Mucosa of stomach (tissue), 1 donor: ENCODE results near the gene GRIK3.

Experiments used
- H3K27me3 ChIP-seq: one replicate; pipeline ENCODE4 v1.7.0; 2013; ENCODE audit warnings: mild to moderate bottlenecking, low read length; ENCODE audit not compliant: control insufficient read depth, insufficient read depth
- H3K36me3 ChIP-seq: one replicate; pipeline ENCODE4 v1.7.0; 2013; ENCODE audit warnings: low read length; ENCODE audit not compliant: control insufficient read depth, insufficient read depth
- H3K4me1 ChIP-seq: one replicate; pipeline ENCODE4 v1.7.0; 2013; ENCODE audit warnings: mild to moderate bottlenecking, low read length; ENCODE audit not compliant: control insufficient read depth, insufficient read depth
- H3K4me3 ChIP-seq: one replicate; pipeline ENCODE4 v1.7.0; 2013; ENCODE audit warnings: low read length
- H3K9ac ChIP-seq: one replicate; pipeline ENCODE4 v1.7.0; 2013; ENCODE audit warnings: mild to moderate bottlenecking, low read length, moderate library complexity
- H3K9me3 ChIP-seq: one replicate; pipeline ENCODE4 v1.7.0; 2013; ENCODE audit warnings: mild to moderate bottlenecking, low read length, moderate library complexity; ENCODE audit not compliant: control insufficient read depth
- donor health status: Pancreatic carcinoma.

The GRIK3 gene

DNA sequence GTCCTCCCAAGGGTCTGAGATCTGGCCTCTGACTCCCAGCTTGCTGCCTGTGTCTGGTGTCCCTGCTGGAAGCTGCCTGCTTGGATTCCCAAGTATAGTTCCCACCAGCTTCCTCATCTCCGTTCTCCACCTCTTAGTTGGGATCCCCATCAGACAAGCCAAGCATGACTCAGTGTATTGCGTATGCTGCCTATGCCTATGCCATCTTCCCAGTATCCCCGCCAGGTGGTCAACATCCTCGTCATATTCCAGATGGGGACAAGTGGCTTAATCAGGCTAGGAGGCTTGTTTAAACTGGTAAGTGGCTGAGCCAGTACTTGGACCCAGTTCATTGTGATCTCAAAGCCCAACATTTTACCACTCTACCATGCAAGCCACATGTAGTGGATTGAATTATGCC is 204.4 kb downstream of the GRIK3 start:
- Histone ChIP-seq H3K27me3 (peaks cover 2% of the 10 kb centered on the region), H3K4me3 (no peak overlapping the region), H3K36me3 (no peaks in the 10 kb centered on the region)

DNA sequence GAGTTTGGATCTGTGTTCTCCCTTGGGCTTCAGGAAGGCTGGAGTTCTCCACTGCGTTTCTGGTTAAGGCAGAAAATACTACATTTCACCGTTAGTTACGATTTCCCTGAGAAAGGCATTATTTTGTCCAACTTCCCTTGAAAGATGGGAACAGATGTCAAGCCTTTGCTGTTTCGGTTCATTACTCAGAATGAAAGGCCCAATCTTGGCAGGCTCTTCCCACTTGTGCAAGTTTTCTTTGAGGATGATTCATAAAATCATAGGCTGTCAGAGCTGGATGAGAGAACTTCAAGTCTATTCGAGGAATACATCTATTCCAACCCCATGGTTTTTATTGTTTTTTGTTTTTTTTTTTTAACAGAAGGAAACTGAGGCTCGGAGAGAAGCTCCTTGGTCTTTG is 205.2 kb downstream of the GRIK3 start:
- Histone ChIP-seq H3K9me3 (no peaks in the 10 kb centered on the region), H3K4me3 (no peak overlapping the region), H3K36me3 (no peaks in the 10 kb centered on the region), H3K4me1 (no peaks in the 10 kb centered on the region), H3K27me3 (peaks cover 2% of the 10 kb centered on the region), H3K9ac (no peak overlapping the region)

More for the DNA sequence above, 204.4 kb downstream of the GRIK3 start:
- Histone ChIP-seq H3K9me3 (no peaks in the 10 kb centered on the region), H3K9ac (no peak overlapping the region), H3K4me1 (no peaks in the 10 kb centered on the region)

DNA sequence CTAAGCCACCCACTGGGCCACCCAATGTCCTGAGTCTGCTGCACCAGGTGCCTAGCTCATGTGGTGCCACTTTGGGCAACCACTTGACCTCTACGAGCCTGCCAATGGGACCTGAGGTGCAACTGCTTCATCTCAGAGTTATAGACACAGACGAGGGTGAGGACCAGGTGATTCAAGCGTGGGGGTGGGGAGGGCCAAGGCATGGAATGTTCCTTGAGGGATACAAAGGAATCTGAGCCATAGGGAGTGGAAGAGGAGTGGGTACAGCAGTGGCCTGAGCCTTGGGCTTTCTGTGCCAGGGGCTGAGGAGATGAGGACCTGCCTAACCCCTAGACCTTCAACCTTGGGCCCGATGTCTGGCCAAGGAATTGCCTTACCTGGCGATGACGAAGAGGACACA is 209.1 kb downstream of the GRIK3 start:
- Histone ChIP-seq H3K4me1 (no peaks in the 10 kb centered on the region), H3K36me3 (no peaks in the 10 kb centered on the region), H3K27me3 (no peaks in the 10 kb centered on the region), H3K9ac (no peak overlapping the region), H3K9me3 (no peaks in the 10 kb centered on the region), H3K4me3 (no peak overlapping the region)

DNA sequence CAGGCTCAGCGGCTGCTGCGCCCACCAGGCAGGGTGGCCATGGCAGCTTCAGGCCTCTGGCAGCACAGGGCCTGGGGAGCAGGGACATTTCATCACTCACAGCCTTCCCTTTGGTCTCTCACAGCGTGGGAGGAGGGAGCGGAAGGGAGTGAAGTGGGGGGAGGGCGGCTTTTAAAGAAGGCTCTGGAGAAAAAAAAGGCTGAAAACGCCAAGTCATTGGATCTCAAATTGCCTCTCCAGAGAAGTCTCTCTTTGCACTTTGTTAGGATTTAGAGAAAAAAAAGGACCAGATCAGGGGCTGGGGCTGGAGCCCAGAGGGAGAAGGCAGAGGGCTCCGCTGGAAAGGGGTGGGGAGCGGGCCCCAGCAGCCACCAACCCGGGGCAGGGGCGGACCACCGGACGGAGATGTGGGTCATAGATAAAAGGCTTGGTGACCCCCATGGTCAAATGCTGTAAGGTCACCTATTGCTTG is 209.9 kb downstream of the GRIK3 start:
- H3K4me3 ChIP-seq, result no peak overlapping the region
- H3K36me3 ChIP-seq, result no peaks in the 10 kb centered on the region

DNA sequence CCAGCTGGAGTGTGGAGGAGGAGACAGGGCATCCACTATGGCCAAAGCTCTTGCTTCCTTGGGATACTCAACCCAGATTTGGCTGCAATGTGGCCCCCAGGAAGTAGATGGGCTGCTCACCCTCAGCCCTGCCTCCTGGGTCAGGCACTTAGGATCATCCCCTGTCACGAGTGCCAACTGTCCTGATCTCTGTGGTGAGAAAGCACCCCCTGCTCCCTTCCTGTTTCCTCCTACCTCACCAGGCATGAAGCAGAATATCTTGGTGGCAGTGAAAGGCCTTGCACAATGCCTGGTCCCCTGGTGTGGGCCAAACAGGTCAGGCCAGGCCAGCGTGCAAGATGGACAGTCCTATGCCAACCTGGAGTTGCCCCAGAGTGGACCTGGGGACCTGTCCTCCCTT is 211.7 kb downstream of the GRIK3 start:
- H3K9ac ChIP-seq, result no peak overlapping the region
- no peak overlapping the region for H3K4me3 ChIP-seq
- no peaks in the 10 kb centered on the region for H3K4me1 ChIP-seq
- H3K9me3 ChIP-seq, result no peaks in the 10 kb centered on the region
- no peaks in the 10 kb centered on the region for H3K27me3 ChIP-seq
- no peaks in the 10 kb centered on the region for H3K36me3 ChIP-seq

More for the DNA sequence above, 209.9 kb downstream of the GRIK3 start:
- Histone ChIP-seq H3K9me3 (no peaks in the 10 kb centered on the region), H3K27me3 (no peaks in the 10 kb centered on the region), H3K4me1 (no peaks in the 10 kb centered on the region), H3K9ac (no peak overlapping the region)

DNA sequence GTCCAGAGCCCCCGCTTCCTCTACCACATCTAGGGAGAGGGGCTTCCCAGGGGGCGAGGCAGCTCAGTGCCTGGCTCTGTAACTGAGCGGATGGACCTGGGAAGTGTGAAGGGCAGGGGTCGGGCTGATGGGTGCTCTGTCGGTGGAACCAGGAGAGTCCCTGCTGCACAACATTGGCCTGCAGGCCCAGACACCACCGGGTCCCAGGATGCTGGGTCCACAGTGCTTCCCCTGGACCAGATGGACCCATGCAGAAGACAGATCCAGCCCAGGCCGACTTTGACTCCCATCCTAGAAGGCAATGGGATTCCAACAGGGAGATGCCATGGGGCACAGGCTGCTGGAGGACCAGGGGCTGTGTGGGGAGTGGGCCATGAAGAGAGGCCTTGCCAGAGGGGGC is 212.9 kb downstream of the GRIK3 start:
- Histone ChIP-seq H3K4me1 (no peaks in the 10 kb centered on the region), H3K4me3 (no peak overlapping the region), H3K27me3 (no peaks in the 10 kb centered on the region), H3K9me3 (no peaks in the 10 kb centered on the region), H3K9ac (no peak overlapping the region), H3K36me3 (no peaks in the 10 kb centered on the region)

DNA sequence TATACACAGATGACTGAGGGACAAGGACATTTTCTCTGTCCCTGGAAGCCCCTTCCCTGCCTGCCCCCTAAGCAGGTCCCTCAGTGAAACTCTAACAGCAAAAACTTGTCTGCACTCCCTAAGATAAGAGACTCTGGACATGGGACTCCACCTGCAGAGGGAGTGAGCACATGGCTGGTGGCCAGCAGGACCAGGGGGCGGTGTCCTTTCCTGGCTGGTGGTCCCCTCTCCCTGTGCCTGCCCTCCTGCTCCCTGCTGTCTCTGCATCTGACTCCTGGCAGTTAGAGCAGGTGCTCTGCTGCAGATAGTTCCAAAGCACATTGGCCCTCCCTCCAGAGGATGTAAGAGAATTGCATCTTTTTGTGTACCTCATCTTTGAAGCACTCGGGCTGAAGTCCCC is 215.5 kb downstream of the GRIK3 start:
- Histone ChIP-seq H3K9me3 (no peaks in the 10 kb centered on the region), H3K36me3 (no peaks in the 10 kb centered on the region), H3K4me3 (no peak overlapping the region), H3K9ac (no peak overlapping the region), H3K4me1 (no peaks in the 10 kb centered on the region), H3K27me3 (no peaks in the 10 kb centered on the region)

DNA sequence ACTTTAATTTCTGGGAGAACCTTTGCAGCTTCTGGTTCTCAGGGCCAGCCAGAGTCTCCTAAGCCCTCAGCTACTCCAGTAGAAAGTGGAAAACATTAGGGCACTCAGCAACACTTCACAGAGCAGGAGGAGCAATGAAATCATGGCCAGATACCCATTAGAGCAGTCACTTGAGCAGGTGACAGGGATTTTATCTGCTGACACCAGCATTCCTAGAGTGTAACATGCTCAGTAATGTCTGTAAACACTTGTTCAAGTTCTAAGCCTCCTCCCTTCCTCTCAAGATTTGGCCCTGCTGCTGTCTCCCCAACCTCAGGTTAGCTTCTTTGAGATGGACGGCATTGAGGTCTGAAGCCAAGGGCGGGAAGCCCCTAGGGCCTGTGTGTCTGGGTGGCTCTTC is 218.0 kb downstream of the GRIK3 start:
- Histone ChIP-seq H3K36me3 (no peaks in the 10 kb centered on the region), H3K4me1 (no peaks in the 10 kb centered on the region), H3K9ac (no peak overlapping the region), H3K4me3 (no peak overlapping the region), H3K9me3 (no peaks in the 10 kb centered on the region), H3K27me3 (no peaks in the 10 kb centered on the region)

DNA sequence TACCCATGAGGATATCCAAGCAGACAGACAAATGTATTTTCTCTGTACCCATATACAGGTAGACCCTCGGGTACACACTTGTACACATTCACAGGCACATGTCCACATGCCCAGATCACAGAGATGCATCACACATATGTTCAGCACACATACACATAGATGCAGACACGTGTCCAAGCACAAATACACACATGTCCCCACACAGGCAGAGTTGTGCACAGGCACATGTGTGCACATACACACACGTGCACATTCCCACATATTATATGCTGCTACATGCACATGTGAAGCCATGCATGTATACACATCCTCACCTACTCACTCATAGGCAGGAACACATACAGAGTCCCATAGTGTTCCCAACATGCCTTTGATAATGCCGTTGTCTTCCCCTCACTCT is 219.5 kb downstream of the GRIK3 start:
- no peaks in the 10 kb centered on the region for H3K36me3 ChIP-seq
- no peaks in the 10 kb centered on the region for H3K4me1 ChIP-seq

DNA sequence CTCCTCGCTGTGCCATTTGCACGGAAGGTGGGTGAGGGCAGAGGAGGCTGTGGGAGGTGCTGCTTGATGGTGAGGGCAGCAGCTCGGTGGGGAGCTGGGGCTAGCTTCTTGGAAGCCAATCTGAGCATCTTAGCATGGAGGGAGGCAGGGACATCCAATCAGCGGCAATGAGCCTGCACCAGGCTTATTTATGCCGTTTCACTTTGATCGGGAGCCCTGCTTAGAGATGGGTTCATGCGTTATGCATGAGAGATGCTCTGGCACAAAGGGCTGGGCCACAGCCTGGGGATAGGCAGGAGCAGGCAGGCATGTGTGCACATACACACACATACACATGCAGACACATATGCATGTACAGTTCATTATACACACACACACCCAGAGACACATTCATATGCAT is 220.2 kb downstream of the GRIK3 start:
- H3K9me3 ChIP-seq, result no peaks in the 10 kb centered on the region
- H3K27me3 ChIP-seq, result no peaks in the 10 kb centered on the region
- no peaks in the 10 kb centered on the region for H3K4me1 ChIP-seq
- no peak overlapping the region for H3K9ac ChIP-seq
- no peaks in the 10 kb centered on the region for H3K36me3 ChIP-seq
- no peak overlapping the region for H3K4me3 ChIP-seq

More for the DNA sequence above, 219.5 kb downstream of the GRIK3 start:
- Histone ChIP-seq H3K9me3 (no peaks in the 10 kb centered on the region), H3K27me3 (no peaks in the 10 kb centered on the region), H3K9ac (no peak overlapping the region), H3K4me3 (no peak overlapping the region)

DNA sequence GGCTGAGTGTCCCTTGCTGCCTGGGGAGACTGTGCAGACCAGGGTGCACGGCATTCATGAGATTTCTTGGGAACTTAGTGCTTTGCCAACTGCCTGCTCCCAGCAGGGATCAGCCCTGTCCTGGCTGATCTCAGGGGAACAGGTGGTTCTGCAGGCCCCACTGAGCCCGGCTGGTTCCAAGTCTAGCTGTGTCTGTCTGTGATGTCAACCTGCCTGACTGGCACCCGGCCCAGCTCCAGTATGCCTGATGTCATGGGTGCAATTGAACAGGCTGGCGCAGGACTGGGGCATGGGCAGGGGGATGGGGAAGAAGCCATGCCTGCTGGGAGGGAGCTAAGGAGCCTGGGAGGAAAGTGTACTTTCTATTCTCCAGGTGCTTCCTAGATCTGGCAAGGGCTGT is 227.1 kb downstream of the GRIK3 start:
- no peak overlapping the region for H3K4me3 ChIP-seq
- H3K27me3 ChIP-seq, result no peaks in the 10 kb centered on the region
- H3K36me3 ChIP-seq, result no peaks in the 10 kb centered on the region
- H3K9me3 ChIP-seq, result no peaks in the 10 kb centered on the region
- no peak overlapping the region for H3K9ac ChIP-seq
- no peaks in the 10 kb centered on the region for H3K4me1 ChIP-seq

DNA sequence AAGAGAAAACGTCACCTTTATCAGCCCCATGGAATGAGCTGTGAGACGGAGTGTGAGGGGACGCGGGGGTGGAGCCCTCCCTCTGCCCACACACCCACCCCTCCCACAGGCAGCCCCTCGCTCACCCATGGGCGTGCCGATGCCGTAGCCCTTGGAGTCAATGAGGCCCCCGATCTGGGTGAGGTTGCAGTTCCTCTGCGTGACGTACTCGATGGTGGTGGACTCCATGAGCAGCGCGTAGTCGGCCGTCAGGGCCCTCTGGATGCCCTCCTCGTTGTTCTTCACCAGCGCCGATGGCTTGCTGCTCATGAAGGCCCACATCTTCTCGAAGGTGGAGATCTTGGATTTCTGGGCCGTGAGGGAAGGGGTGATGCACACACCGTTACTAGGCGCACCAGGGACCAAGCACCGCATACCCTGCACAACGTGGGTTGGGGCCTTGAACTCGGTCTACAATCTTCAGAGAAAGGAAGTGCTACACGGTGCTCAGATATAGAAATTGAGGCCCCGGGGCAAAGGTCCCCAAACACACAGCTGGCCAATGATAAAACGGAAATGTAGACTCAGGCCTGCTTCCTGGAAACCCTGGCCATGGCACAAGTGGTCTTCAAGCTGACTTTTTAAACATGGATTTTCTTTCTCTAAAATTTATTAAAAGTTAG is 228.2 kb downstream of the GRIK3 start:
- H3K4me1 ChIP-seq, result no peaks in the 10 kb centered on the region
- H3K9me3 ChIP-seq, result no peaks in the 10 kb centered on the region
- H3K4me3 ChIP-seq, result no peak overlapping the region
- no peak overlapping the region for H3K9ac ChIP-seq
- H3K27me3 ChIP-seq, result no peaks in the 10 kb centered on the region
- H3K36me3 ChIP-seq, result no peaks in the 10 kb centered on the region
